ENCODE results near the gene CNGA3. TPM values are rescaled to one million over a fixed set of nuclear protein-coding genes. Genes with fewer than 3 reads are reported as not detected.

Gene CNGA3
- polyA plus RNA-seq (2013): not detected in 2 replicates

DNA sequence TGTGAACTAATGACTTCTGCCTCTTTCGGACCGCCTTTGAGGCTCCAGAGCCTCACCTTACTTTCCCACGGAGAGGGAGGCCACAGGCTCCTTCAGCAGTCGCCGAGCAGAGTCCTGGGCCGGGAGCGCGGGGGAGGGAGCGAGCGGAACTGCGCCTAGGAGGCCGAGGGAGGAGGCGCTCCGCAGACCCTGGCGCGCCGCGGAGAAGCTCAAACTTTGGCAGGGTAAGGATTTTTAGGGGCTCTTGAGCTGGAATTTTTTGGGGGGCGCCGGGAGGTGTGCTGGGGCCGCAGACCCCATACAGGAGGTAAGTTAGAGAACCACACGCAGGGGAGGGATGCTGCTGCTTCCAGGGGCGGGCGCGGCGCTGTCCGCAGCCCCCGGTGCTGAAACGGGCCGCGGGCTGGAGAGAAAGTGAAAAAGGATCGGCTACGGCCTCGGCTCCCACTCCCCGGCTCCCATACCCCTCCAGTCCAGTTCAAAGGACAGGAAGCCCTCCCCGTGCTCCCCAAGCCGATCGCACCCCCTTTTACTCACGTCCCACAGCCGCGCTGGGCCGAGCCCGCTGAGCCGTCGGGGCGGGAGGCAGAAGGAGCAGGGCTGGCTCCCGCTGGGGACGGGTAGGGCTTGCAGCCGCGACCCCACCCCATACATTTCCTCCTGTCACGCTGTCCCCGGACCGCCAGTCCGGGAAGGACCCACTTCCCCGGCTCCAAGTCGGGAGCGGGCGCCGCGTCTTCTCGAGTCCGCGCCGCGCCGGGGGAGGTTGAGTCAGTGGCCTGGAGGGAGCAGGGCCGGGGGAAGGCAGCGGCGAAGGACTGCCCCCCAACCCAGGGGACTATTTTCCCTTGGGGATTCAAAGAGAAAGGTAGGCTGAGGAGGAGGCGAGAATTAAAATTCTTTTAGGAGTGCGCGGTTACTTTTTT is at the start of gene CNGA3:
CNGA3 (plus strand) TSS at position 146 of the 926 bp plus-strand sequence. CDS start 23,520 bp downstream, outside the sequence.
- H3K18ac ChIP-seq (ENCODE audit: low read length): no peak within 1 kb of the TSS
- no peak within 1 kb of the TSS for H3K23ac ChIP-seq (ENCODE audit: low read length)
- no peaks in the 10 kb centered on the region for H3K36me3 ChIP-seq (ENCODE audit: control insufficient read depth in 1 of 2, insufficient read depth in 2 of 2, low read length in 2 of 2)
- peak in 1 of 2 donors; percentile 46 for DNase-seq
- no peak within 1 kb of the TSS for H4K8ac ChIP-seq (ENCODE audit: low read depth, low read length)
- H3K4me2 ChIP-seq (ENCODE audit: low read length): peak within 1 kb of the TSS; percentile 36
- no CpG with 5 or more reads among the region's 72 CpGs for WGBS (ENCODE audit: extremely low coverage, insufficient coverage, insufficient read length)
- H2BK5ac ChIP-seq (ENCODE audit: low read depth, low read length, poor library complexity): no peak within 1 kb of the TSS
- peaks cover 4 to 6% of the 10 kb centered on the region in 2 experiments for H3K4me1 ChIP-seq (ENCODE audit: control insufficient read depth in 1 of 2, insufficient read depth in 2 of 2, low read length in 2 of 2)
- H3K4ac ChIP-seq (ENCODE audit: low read depth, low read length): no peak within 1 kb of the TSS
- no peak within 1 kb of the TSS for H4K91ac ChIP-seq (ENCODE audit: low read depth, low read length)
- no peak within 1 kb of the TSS for H3K27ac ChIP-seq (ENCODE audit: low read depth, low read length)
- no peak within 1 kb of the TSS for H3K14ac ChIP-seq (ENCODE audit: low read length)
- no peak within 1 kb of the TSS for H2BK12ac ChIP-seq (ENCODE audit: low read length)
- peaks cover 4% of the 10 kb centered on the region for H3K9me3 ChIP-seq (ENCODE audit: insufficient read depth, low read depth, low read length)
- H3K79me1 ChIP-seq (ENCODE audit: low read length): no peaks in the 10 kb centered on the region
- no peak within 1 kb of the TSS for H3K4me3 ChIP-seq (ENCODE audit: low read depth, low read length)
- peaks cover 31% of the 10 kb centered on the region for H3K27me3 ChIP-seq (ENCODE audit: insufficient read depth, low read length)
- H4K12ac ChIP-seq (ENCODE audit: low read depth, low read length): no peak within 1 kb of the TSS
- H2AFZ ChIP-seq (ENCODE audit: insufficient read depth, low read length, poor library complexity): no peak within 1 kb of the TSS
- no peak within 1 kb of the TSS for H2AK5ac ChIP-seq (ENCODE audit: low read length)
- H2BK120ac ChIP-seq (ENCODE audit: insufficient read depth, low read length, poor library complexity): no peak within 1 kb of the TSS
- H3K79me2 ChIP-seq (ENCODE audit: control insufficient read depth, insufficient read depth, low read length, poor library complexity): no peaks in the 10 kb centered on the region
- no peak within 1 kb of the TSS for H3K9ac ChIP-seq (ENCODE audit: low read length)

DNA sequence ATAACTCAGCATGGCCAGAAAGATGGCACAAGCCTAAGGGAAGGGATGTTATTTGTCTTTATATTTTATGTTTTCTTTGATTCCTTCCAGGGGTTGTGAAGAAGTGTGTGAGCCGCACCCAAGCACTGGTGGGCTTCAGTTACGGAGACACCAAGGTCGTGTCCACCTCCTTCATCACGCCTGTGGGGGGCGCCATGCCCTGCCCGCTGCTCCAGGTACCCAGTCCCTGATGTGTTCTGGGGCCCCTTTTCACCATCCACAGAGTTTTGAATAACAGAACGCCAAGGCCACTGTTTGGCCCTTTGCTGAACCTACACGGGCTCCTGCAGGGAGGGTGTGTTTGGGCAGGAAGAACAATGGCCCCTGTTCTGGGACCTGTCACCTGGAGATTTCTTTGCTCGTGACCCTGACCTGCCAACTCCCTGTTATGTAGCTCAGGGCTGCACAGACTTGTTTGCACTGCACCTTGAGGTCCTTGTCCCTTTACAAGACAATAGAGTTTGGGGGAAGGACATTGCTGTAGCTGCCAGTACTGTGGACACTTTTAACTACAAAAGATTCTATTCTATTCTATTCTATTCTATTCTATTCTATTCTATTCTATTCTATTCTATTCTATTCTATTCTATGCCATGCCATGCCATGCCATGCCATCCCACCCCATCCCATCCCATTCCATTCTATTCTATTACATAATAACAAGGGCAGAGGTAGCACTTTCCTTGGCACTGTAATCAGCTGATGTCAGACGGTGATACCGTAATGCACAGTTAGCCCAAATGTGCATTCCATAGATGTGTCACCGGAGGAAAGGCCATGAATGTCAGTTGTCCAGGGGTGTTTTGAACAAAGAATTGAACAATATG is 48.2 kb upstream of the CNGA3 start:
- H3K14ac ChIP-seq (ENCODE audit: low read length): no peak overlapping the region

DNA sequence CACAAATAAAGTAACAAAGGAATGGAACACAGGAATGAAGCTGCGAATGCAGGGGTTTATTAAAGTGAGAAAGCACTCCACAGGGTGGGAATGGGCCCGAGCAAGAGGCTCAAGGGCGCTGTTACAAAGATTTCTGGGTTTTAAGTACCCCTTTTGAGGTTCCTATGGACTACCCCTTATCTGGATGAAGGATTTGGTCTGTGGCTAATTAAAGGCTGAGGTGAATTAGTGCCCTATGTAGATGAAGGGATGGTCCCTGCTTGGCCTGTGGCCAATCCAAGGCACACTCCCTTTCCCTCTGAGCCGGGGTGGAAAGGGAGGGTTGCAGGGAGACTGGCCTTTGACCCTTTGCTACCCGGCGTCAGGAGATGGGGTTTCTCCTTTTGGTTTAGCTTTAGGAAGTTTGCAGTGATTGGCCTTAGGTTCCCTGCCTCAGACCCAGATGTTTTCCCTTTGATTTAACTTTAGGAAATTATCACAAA is 47.5 kb upstream of the CNGA3 start:
- Histone ChIP-seq H2BK5ac (ENCODE audit: low read depth, low read length, poor library complexity) (no peak overlapping the region), H4K91ac (ENCODE audit: low read depth, low read length) (no peak overlapping the region)

More for the DNA sequence above, 48.2 kb upstream of the CNGA3 start:
- no peak overlapping the region for H3K4me2 ChIP-seq (ENCODE audit: low read length)
- H4K8ac ChIP-seq (ENCODE audit: low read depth, low read length): no peak overlapping the region
- no peaks in the 10 kb centered on the region for H3K9me3 ChIP-seq (ENCODE audit: insufficient read depth, low read depth, low read length)
- H3K18ac ChIP-seq (ENCODE audit: low read length): no peak overlapping the region
- H4K91ac ChIP-seq (ENCODE audit: low read depth, low read length): no peak overlapping the region
- H2AFZ ChIP-seq (ENCODE audit: insufficient read depth, low read length, poor library complexity): no peak overlapping the region
- H3K9ac ChIP-seq (ENCODE audit: low read length): no peak overlapping the region
- H3K23ac ChIP-seq (ENCODE audit: low read length): no peak overlapping the region
- no CpG with 5 or more reads among the region's 12 CpGs for WGBS (ENCODE audit: extremely low coverage, insufficient coverage, insufficient read length)
- no peaks in the 10 kb centered on the region for H3K36me3 ChIP-seq (ENCODE audit: control insufficient read depth in 1 of 2, insufficient read depth in 2 of 2, low read length in 2 of 2)
- no peak overlapping the region for H2BK120ac ChIP-seq (ENCODE audit: insufficient read depth, low read length, poor library complexity)
- H2BK5ac ChIP-seq (ENCODE audit: low read depth, low read length, poor library complexity): no peak overlapping the region
- H2AK5ac ChIP-seq (ENCODE audit: low read length): no peak overlapping the region
- H3K79me1 ChIP-seq (ENCODE audit: low read length): no peaks in the 10 kb centered on the region
- H3K4me1 ChIP-seq (ENCODE audit: control insufficient read depth in 1 of 2, insufficient read depth in 2 of 2, low read length in 2 of 2): no peaks in the 10 kb centered on the region
- no peak overlapping the region for H2BK12ac ChIP-seq (ENCODE audit: low read length)
- no peaks in the 10 kb centered on the region for H3K79me2 ChIP-seq (ENCODE audit: control insufficient read depth, insufficient read depth, low read length, poor library complexity)
- no peak overlapping the region for H4K12ac ChIP-seq (ENCODE audit: low read depth, low read length)
- peak; percentile 30 to 38 for DNase-seq
- H3K4me3 ChIP-seq (ENCODE audit: low read depth, low read length): no peak overlapping the region
- H3K27ac ChIP-seq (ENCODE audit: low read depth, low read length): no peak overlapping the region
- no peak overlapping the region for H3K4ac ChIP-seq (ENCODE audit: low read depth, low read length)
- H3K27me3 ChIP-seq (ENCODE audit: insufficient read depth, low read length): no peaks in the 10 kb centered on the region

DNA sequence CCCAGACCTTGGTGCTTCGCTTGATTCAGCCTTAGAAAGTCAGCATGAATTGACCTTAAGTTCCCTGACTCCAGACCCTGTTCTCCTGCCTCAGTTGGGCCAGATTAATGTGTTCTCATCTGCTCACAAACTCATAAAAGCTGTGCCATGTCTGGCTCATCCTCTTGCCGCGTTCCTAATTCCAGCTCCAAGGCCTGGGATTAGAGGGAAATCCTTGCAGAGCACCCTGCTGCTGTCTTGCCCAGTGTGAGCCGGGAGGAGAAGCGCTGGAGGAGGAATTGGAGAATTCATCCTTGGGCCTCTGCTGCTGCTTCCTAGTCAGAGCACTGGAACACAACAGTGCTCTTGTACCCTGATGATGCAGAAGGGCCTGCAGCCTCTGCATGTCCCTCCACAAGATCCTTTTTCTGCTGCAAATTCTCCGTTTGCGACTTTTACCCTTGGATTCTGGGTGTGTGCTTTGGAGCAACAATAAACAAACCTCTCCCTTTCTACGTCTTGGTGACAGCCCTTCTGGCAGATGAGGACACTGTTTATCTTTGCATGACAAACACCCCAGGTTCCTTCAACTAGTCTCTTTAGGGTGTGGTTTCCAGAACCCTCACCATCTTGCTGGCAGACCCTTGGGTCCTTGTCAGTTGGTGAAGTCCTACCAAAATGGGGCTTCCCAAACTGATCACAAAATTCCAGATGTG is 46.9 kb upstream of the CNGA3 start:
- Histone ChIP-seq H4K8ac (ENCODE audit: low read depth, low read length) (no peak overlapping the region), H3K79me1 (ENCODE audit: low read length) (no peaks in the 10 kb centered on the region), H3K23ac (ENCODE audit: low read length) (no peak overlapping the region), H3K14ac (ENCODE audit: low read length) (no peak overlapping the region), H3K4me3 (ENCODE audit: low read depth, low read length) (no peak overlapping the region), H3K4ac (ENCODE audit: low read depth, low read length) (no peak overlapping the region), H4K12ac (ENCODE audit: low read depth, low read length) (no peak overlapping the region), H2BK5ac (ENCODE audit: low read depth, low read length, poor library complexity) (no peak overlapping the region), H2AK5ac (ENCODE audit: low read length) (no peak overlapping the region), H3K79me2 (ENCODE audit: control insufficient read depth, insufficient read depth, low read length, poor library complexity) (no peaks in the 10 kb centered on the region), H2AFZ (ENCODE audit: insufficient read depth, low read length, poor library complexity) (no peak overlapping the region), H3K27me3 (ENCODE audit: insufficient read depth, low read length) (no peaks in the 10 kb centered on the region), H3K36me3 (ENCODE audit: control insufficient read depth in 1 of 2, insufficient read depth in 2 of 2, low read length in 2 of 2) (no peaks in the 10 kb centered on the region), H3K9me3 (ENCODE audit: insufficient read depth, low read depth, low read length) (no peaks in the 10 kb centered on the region), H4K91ac (ENCODE audit: low read depth, low read length) (no peak overlapping the region), H3K9ac (ENCODE audit: low read length) (no peak overlapping the region), H3K18ac (ENCODE audit: low read length) (no peak overlapping the region), H3K4me1 (ENCODE audit: control insufficient read depth in 1 of 2, insufficient read depth in 2 of 2, low read length in 2 of 2) (no peaks in the 10 kb centered on the region), H3K27ac (ENCODE audit: low read depth, low read length) (no peak overlapping the region), H3K4me2 (ENCODE audit: low read length) (no peak overlapping the region), H2BK120ac (ENCODE audit: insufficient read depth, low read length, poor library complexity) (no peak overlapping the region), H2BK12ac (ENCODE audit: low read length) (no peak overlapping the region)
- DNase-seq: no peak
- WGBS (ENCODE audit: extremely low coverage, insufficient coverage, insufficient read length): no CpG with 5 or more reads among the region's 8 CpGs

More for the DNA sequence above, 47.5 kb upstream of the CNGA3 start:
- Histone ChIP-seq H4K12ac (ENCODE audit: low read depth, low read length) (no peak overlapping the region), H3K4me1 (ENCODE audit: control insufficient read depth in 1 of 2, insufficient read depth in 2 of 2, low read length in 2 of 2) (no peaks in the 10 kb centered on the region), H3K9ac (ENCODE audit: low read length) (no peak overlapping the region), H2AFZ (ENCODE audit: insufficient read depth, low read length, poor library complexity) (no peak overlapping the region), H3K23ac (ENCODE audit: low read length) (no peak overlapping the region), H3K4ac (ENCODE audit: low read depth, low read length) (no peak overlapping the region), H3K36me3 (ENCODE audit: control insufficient read depth in 1 of 2, insufficient read depth in 2 of 2, low read length in 2 of 2) (no peaks in the 10 kb centered on the region), H3K4me2 (ENCODE audit: low read length) (no peak overlapping the region), H3K79me1 (ENCODE audit: low read length) (no peaks in the 10 kb centered on the region), H4K8ac (ENCODE audit: low read depth, low read length) (no peak overlapping the region), H2AK5ac (ENCODE audit: low read length) (no peak overlapping the region), H3K9me3 (ENCODE audit: insufficient read depth, low read depth, low read length) (no peaks in the 10 kb centered on the region), H2BK12ac (ENCODE audit: low read length) (no peak overlapping the region), H3K79me2 (ENCODE audit: control insufficient read depth, insufficient read depth, low read length, poor library complexity) (no peaks in the 10 kb centered on the region), H3K18ac (ENCODE audit: low read length) (no peak overlapping the region), H3K4me3 (ENCODE audit: low read depth, low read length) (no peak overlapping the region), H3K27me3 (ENCODE audit: insufficient read depth, low read length) (no peaks in the 10 kb centered on the region), H2BK120ac (ENCODE audit: insufficient read depth, low read length, poor library complexity) (no peak overlapping the region), H3K14ac (ENCODE audit: low read length) (no peak overlapping the region), H3K27ac (ENCODE audit: low read depth, low read length) (no peak overlapping the region)
- no CpG with 5 or more reads among the region's 6 CpGs for WGBS (ENCODE audit: extremely low coverage, insufficient coverage, insufficient read length)
- DNase-seq: no peak
